Activated T-cell treated with anti-CD3 and anti-CD28 coated beads, Interleukin-2, amount 50 U/mL, for 72 hours (primary cell): ENCODE data around the gene CENPM. TPM values are rescaled to one million over a fixed set of nuclear protein-coding genes. Genes with fewer than 3 reads are reported as not detected.

Source experiments
- ATAC-seq, 2 donors: fragments of 150-1000 bp; cut with Tn5 transposase; replicated peaks in 1 of 2; 2 replicates each; pipeline ENCODE4 v1.10.0; 2021; ENCODE audit warnings: moderate library complexity in 2 of 2, mild to moderate bottlenecking in 1 of 2
- DNase-seq, 2 donors: peaks; one replicate each; pipeline ENCODE4 v3.0.0; 2021 to 2022; ENCODE audit warnings: mixed read lengths in 1 of 2
- H3K27ac Mint-ChIP-seq: one replicate; pipeline ENCODE4 v1.8.0; 2022; ENCODE audit warnings: mild to moderate bottlenecking, moderate library complexity, mixed read lengths
- H3K27me3 Mint-ChIP-seq: one replicate; pipeline ENCODE4 v1.8.0; 2022; ENCODE audit warnings: low read depth, mixed read lengths
- H3K36me3 Mint-ChIP-seq, 2 donors: one replicate each; pipeline ENCODE4 v1.8.0; 2022; ENCODE audit warnings: mixed read lengths in 2 of 2, mild to moderate bottlenecking in 1 of 2; ENCODE audit not compliant: insufficient read depth in 2 of 2
- H3K4me1 Mint-ChIP-seq: one replicate; pipeline ENCODE4 v1.8.0; 2022; ENCODE audit warnings: low read depth, mixed read lengths
- H3K4me3 Mint-ChIP-seq, 2 donors: one replicate each; pipeline ENCODE4 v1.8.0; 2022; ENCODE audit warnings: mild to moderate bottlenecking in 2 of 2, mixed read lengths in 2 of 2, moderate library complexity in 2 of 2
- H3K9me3 Mint-ChIP-seq, 2 donors: one replicate each; pipeline ENCODE4 v1.8.0; 2022; ENCODE audit warnings: mixed read lengths in 2 of 2
- total RNA-seq, 2 donors: library from RNA; stranded (reverse); gene quantifications; one replicate each; pipeline ENCODE4 v1.2.3, GENCODE V29; 2022

Gene CENPM
- total RNA-seq, 2 donors from 2014 or later: 66.1 to 74.5 TPM

DNA sequence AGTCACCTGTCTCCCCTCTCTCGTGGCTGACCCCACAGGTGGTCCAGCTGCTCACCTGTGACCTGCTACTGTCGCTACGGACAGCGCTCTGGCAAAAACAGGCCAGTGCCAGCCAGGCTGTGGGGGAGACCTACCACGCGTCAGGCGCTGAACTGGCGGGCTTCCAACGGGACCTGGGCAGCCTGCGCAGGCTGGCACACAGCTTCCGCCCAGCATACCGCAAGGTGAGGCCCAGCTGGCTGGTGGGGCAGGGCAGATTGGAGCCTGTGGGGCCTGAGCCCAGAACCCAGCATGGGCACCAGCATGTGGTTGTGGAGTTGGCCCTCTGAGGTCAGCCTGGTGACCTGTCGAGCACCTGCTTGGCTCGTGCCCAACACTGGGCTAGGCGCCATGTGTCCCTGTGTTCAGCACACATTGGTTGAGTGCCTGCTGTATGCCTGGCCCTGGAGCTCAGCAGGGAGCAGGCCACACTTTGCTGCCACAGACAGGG is 44.0 kb downstream of the CENPM start:
- ATAC-seq: no peak
- peaks cover 9% of the 10 kb centered on the region for H3K4me1 Mint-ChIP-seq
- no peak overlapping the region for H3K4me3 Mint-ChIP-seq
- DNase-seq: no peak
- H3K36me3 Mint-ChIP-seq: peaks cover 0 to 7% of the 10 kb centered on the region in 2 donors
- H3K9me3 Mint-ChIP-seq: no peaks in the 10 kb centered on the region
- no peak overlapping the region for H3K27ac Mint-ChIP-seq
- H3K27me3 Mint-ChIP-seq: no peaks in the 10 kb centered on the region

GRCh38 chr22:41902016-41902415 is 44.9 kb downstream of the CENPM start:
- no peak overlapping the region for H3K27ac Mint-ChIP-seq
- ATAC-seq (no peak), DNase-seq (no peak)
- H3K4me3 Mint-ChIP-seq: no peak overlapping the region
- H3K9me3 Mint-ChIP-seq: no peaks in the 10 kb centered on the region
- no peaks in the 10 kb centered on the region for H3K27me3 Mint-ChIP-seq
- no peaks in the 10 kb centered on the region for H3K4me1 Mint-ChIP-seq
- H3K36me3 Mint-ChIP-seq: peaks cover 0 to 10% of the 10 kb centered on the region in 2 donors

DNA sequence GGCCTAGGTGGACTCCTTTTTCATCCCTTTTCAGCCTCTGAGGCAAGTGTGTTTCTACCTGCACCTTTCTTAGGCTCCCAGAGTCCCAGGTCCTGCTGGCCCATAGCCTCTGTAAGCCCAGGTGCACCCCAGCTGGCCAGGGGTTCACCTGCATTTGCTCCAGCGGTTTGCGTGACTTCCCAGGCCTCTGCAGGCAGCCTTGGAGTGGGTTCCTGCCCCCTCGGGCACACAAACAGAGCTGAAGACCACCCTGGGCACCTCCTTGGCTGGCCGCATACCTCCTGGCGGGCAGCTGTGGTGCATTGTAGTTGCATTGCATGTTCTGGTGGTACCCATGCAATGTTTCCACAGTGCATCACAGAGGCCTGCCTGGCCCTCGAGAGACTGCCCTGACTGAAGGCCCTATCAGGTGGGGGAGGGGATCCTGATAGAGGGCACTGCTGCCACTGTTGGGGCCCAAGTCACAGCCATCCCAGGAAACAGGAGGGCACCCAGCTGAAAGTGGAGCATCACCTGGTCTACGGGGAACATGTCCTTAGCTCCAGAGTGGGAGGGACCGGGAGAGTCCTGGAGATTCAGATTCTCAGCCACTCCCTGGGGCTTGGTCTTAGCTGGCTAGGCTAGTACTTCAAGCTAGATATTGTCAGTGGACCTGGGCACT is 46.2 kb downstream of the CENPM start:
- ATAC-seq: no peak
- Mint-ChIP-seq H3K27ac (no peak overlapping the region), H3K36me3 (peaks cover 0 to 10% of the 10 kb centered on the region in 2 donors)

GRCh38 chr22:41899992-41900651 is 46.8 kb downstream of the CENPM start:
- H3K9me3 Mint-ChIP-seq: no peaks in the 10 kb centered on the region

More for the DNA sequence above, 46.2 kb downstream of the CENPM start:
- Mint-ChIP-seq H3K9me3 (no peaks in the 10 kb centered on the region), H3K4me3 (no peak overlapping the region), H3K27me3 (no peaks in the 10 kb centered on the region), H3K4me1 (no peaks in the 10 kb centered on the region)
- no peak for DNase-seq

DNA sequence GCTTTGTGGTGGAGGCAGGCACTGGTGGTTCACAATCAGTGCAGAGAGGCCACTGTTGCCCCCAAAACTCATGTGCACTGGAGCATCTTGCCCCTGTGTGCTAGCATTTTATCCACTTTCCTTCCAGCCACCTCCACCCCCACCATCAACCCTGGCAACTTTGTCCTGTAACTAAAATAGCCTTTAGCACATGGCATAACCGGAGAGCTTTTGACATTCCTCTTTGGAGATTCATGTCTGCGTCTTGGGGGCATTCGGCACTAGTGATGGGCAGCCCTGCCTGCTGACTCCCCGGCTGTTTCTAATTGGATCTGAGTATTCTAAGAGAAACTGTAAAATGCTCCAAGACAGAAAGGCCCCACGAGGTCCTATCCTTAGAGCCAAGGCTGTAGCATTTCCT is 47.8 kb downstream of the CENPM start:
- Mint-ChIP-seq H3K27me3 (no peaks in the 10 kb centered on the region), H3K4me1 (no peaks in the 10 kb centered on the region), H3K9me3 (no peaks in the 10 kb centered on the region), H3K4me3 (no peak overlapping the region), H3K36me3 (peaks cover 0 to 12% of the 10 kb centered on the region in 2 donors), H3K27ac (no peak overlapping the region)
- no peak for DNase-seq
- ATAC-seq: no peak

More at GRCh38 chr22:41899992-41900651, 46.8 kb downstream of the CENPM start:
- ATAC-seq: no peak
- Mint-ChIP-seq H3K36me3 (peaks cover 0 to 10% of the 10 kb centered on the region in 2 donors), H3K4me1 (no peaks in the 10 kb centered on the region), H3K27ac (no peak overlapping the region), H3K4me3 (no peak overlapping the region), H3K27me3 (no peaks in the 10 kb centered on the region)
- DNase-seq: no peak

- H3K36me3 Mint-ChIP-seq: peaks cover 0 to 12% of the 10 kb centered on the region in 2 donors
- ATAC-seq (no peak), DNase-seq (no peak)
- H3K27ac Mint-ChIP-seq: no peak overlapping the region
- H3K9me3 Mint-ChIP-seq: no peaks in the 10 kb centered on the region
- no peak overlapping the region for H3K4me3 Mint-ChIP-seq
- H3K4me1 Mint-ChIP-seq: no peaks in the 10 kb centered on the region
- H3K27me3 Mint-ChIP-seq: no peaks in the 10 kb centered on the region
These were observed 48.3 kb downstream of the CENPM start for GRCh38 chr22:41898645-41899044.

- Mint-ChIP-seq H3K9me3 (no peaks in the 10 kb centered on the region), H3K27me3 (no peaks in the 10 kb centered on the region), H3K4me3 (no peak overlapping the region), H3K27ac (no peak overlapping the region), H3K36me3 (peaks cover 3 to 18% of the 10 kb centered on the region in 2 donors), H3K4me1 (no peaks in the 10 kb centered on the region)
- no peak for ATAC-seq
- DNase-seq: no peak
These were observed 53.2 kb downstream of the CENPM start for GRCh38 chr22:41893591-41894375.

- Mint-ChIP-seq H3K27me3 (no peaks in the 10 kb centered on the region), H3K27ac (no peak overlapping the region)
These were observed 54.2 kb downstream of the CENPM start for GRCh38 chr22:41892721-41893120.

GRCh38 chr22:41891407-41891806 is 55.5 kb downstream of the CENPM start:
- Mint-ChIP-seq H3K36me3 (peaks cover 8 to 28% of the 10 kb centered on the region in 2 donors), H3K4me3 (no peak overlapping the region), H3K9me3 (no peaks in the 10 kb centered on the region), H3K27me3 (no peaks in the 10 kb centered on the region), H3K27ac (no peak overlapping the region), H3K4me1 (no peaks in the 10 kb centered on the region)
- ATAC-seq: no peak
- no peak for DNase-seq

More at GRCh38 chr22:41892721-41893120, 54.2 kb downstream of the CENPM start:
- no peak for ATAC-seq
- H3K9me3 Mint-ChIP-seq: no peaks in the 10 kb centered on the region
- peaks cover 6 to 21% of the 10 kb centered on the region in 2 donors for H3K36me3 Mint-ChIP-seq
- DNase-seq: no peak
- no peak overlapping the region for H3K4me3 Mint-ChIP-seq
- no peaks in the 10 kb centered on the region for H3K4me1 Mint-ChIP-seq

Other genes starting within 250 kb of the CENPM start
- 10 to 100 TPM; 72.3 to 73.0 TPM for gene MEI1, start 247.6 kb downstream of the CENPM start, total RNA-seq
- 10 to 100 TPM; 18.9 to 23.1 TPM for gene CCDC134, start 146.5 kb downstream of the CENPM start, total RNA-seq
- 100 to 1,000 TPM; 127 to 131 TPM for gene SREBF2, start 114.0 kb downstream of the CENPM start, total RNA-seq
- 1 to 10 TPM; 2.0 to 3.2 TPM for gene SHISA8, start 32.1 kb downstream of the CENPM start, total RNA-seq
- gene TNFRSF13C, start 20.3 kb downstream of the CENPM start, total RNA-seq: 1 to 10 TPM; 6.1 to 7.3 TPM
- 1 to 10 TPM; 4.5 to 4.7 TPM for gene SEPTIN3, start 22.3 kb upstream of the CENPM start, total RNA-seq
- gene WBP2NL, start 51.6 kb upstream of the CENPM start, total RNA-seq: 1 to 10 TPM; 3.9 to 4.3 TPM
- 10 to 100 TPM; 18.6 to 27.5 TPM for gene NAGA, start 123.7 kb upstream of the CENPM start, total RNA-seq
- 1 to 10 TPM; 2.4 to 3.8 TPM for gene PHETA2, start 127.1 kb upstream of the CENPM start, total RNA-seq
- gene SMDT1, start 132.5 kb upstream of the CENPM start, total RNA-seq: 100 to 1,000 TPM; 103 to 105 TPM
- 10 to 100 TPM; 87.8 to 91.7 TPM for gene NDUFA6, start 143.6 kb upstream of the CENPM start, total RNA-seq
- gene CYP2D6, start 183.7 kb upstream of the CENPM start, total RNA-seq: 1 to 10 TPM; 6.6 to 6.8 TPM